COLO668 (cell line): ENCODE data around the gene CD48.

Source experiments
- DNase-seq: peaks from one replicate; lab custom pipeline; 2025; ENCODE audit not compliant: unreplicated experiment; lab: John Stamatoyannopoulos, UW

The CD48 gene

GRCh38 chr1:160711602-160712311 is at the start of gene CD48:
CD48 (minus strand) TSS chr1:160711822; CDS start chr1:160711763, 59 bp downstream.
- DNase-seq: no peak

GRCh38 chr1:160761046-160761445 is 49.4 kb upstream of the CD48 start:
- no peak for DNase-seq

- DNase-seq: no peak
Measured at GRCh38 chr1:160759740-160760139, 48.1 kb upstream of the CD48 start.

- DNase-seq: no peak
Measured at GRCh38 chr1:160758521-160758920, 46.9 kb upstream of the CD48 start.

- DNase-seq: no peak
Measured at GRCh38 chr1:160756849-160757201, 45.2 kb upstream of the CD48 start.

- DNase-seq: no peak
Measured at GRCh38 chr1:160755911-160756848, 44.6 kb upstream of the CD48 start.

GRCh38 chr1:160755461-160755860 is 43.8 kb upstream of the CD48 start:
- no peak for DNase-seq

GRCh38 chr1:160753594-160753993 is 42.0 kb upstream of the CD48 start:
- no peak for DNase-seq

GRCh38 chr1:160752924-160753323 is 41.3 kb upstream of the CD48 start:
- no peak for DNase-seq

- DNase-seq: no peak
Measured at GRCh38 chr1:160752406-160752805, 40.8 kb upstream of the CD48 start.

- DNase-seq: no peak
Measured at GRCh38 chr1:160750608-160751007, 39.0 kb upstream of the CD48 start.

- DNase-seq: no peak
Measured at GRCh38 chr1:160748878-160749269, 37.3 kb upstream of the CD48 start.

GRCh38 chr1:160748181-160748877 is 36.7 kb upstream of the CD48 start:
- no peak for DNase-seq

- DNase-seq: no peak
Measured at GRCh38 chr1:160747717-160748116, 36.1 kb upstream of the CD48 start.

GRCh38 chr1:160746836-160747500 is 35.3 kb upstream of the CD48 start:
- no peak for DNase-seq

GRCh38 chr1:160745551-160745950 is 33.9 kb upstream of the CD48 start:
- no peak for DNase-seq

GRCh38 chr1:160744852-160745520 is 33.4 kb upstream of the CD48 start:
- no peak for DNase-seq

- DNase-seq: no peak
Measured at GRCh38 chr1:160744199-160744851, 32.7 kb upstream of the CD48 start.

GRCh38 chr1:160743266-160743665 is 31.6 kb upstream of the CD48 start:
- no peak for DNase-seq
